ENCODE results near the gene C17orf75.
"Not testable (repeated sequence)": the region's sequence is repeated elsewhere in the genome, so short reads cannot be mapped to it uniquely, and the experiment has no call there.

The C17orf75 gene

GRCh38 chr17:32345951-32346600, 4.1 kb upstream of the C17orf75 start:
- DNase-seq (ENCODE audit: low read depth in 2 of 2), result no peak

- DNase-seq (ENCODE audit: low read depth in 2 of 2), result no peak
These were observed 791 bp upstream of the C17orf75 start for GRCh38 chr17:32342603-32343325.

- DNase-seq (ENCODE audit: low read depth in 2 of 2), result no peak
These were observed 674 bp downstream of the C17orf75 start for GRCh38 chr17:32341141-32341856.

GRCh38 chr17:32335687-32336086, 6.3 kb downstream of the C17orf75 start:
- no peak for DNase-seq (ENCODE audit: low read depth in 2 of 2)

- no peak for DNase-seq (ENCODE audit: low read depth in 2 of 2)
These were observed 6.9 kb downstream of the C17orf75 start for GRCh38 chr17:32335046-32335445.

GRCh38 chr17:32333187-32333586, 8.8 kb downstream of the C17orf75 start:
- no peak for DNase-seq (ENCODE audit: low read depth in 2 of 2)

- no peak for DNase-seq (ENCODE audit: low read depth in 2 of 2)
These were observed 10.5 kb downstream of the C17orf75 start for GRCh38 chr17:32331243-32332040.

GRCh38 chr17:32330147-32330546, 11.8 kb downstream of the C17orf75 start:
- no peak for DNase-seq (ENCODE audit: low read depth in 2 of 2)

- DNase-seq (ENCODE audit: low read depth in 2 of 2), result no peak
These were observed 14.1 kb downstream of the C17orf75 start for GRCh38 chr17:32327911-32328310.

GRCh38 chr17:32323811-32324491, 18.0 kb downstream of the C17orf75 start:
- no peak for DNase-seq (ENCODE audit: low read depth in 2 of 2)

- no peak for DNase-seq (ENCODE audit: low read depth in 2 of 2)
These were observed 18.9 kb downstream of the C17orf75 start for GRCh38 chr17:32323046-32323445.

- DNase-seq (ENCODE audit: low read depth in 2 of 2), result no peak
These were observed 21.1 kb downstream of the C17orf75 start for GRCh38 chr17:32320847-32321246.

GRCh38 chr17:32320080-32320479, 21.9 kb downstream of the C17orf75 start:
- DNase-seq (ENCODE audit: low read depth in 2 of 2), result not testable (repeated sequence)

- peak; percentile 51 to 61 for DNase-seq (ENCODE audit: low read depth in 2 of 2)
These were observed 22.4 kb downstream of the C17orf75 start for GRCh38 chr17:32319548-32319905.

GRCh38 chr17:32318071-32318470, 23.9 kb downstream of the C17orf75 start:
- DNase-seq (ENCODE audit: low read depth in 2 of 2), result no peak

- DNase-seq (ENCODE audit: low read depth in 2 of 2), result no peak
These were observed 24.6 kb downstream of the C17orf75 start for GRCh38 chr17:32317353-32317752.

- not testable (repeated sequence) for DNase-seq (ENCODE audit: low read depth in 2 of 2)
These were observed 25.3 kb downstream of the C17orf75 start for GRCh38 chr17:32316653-32317052.

- DNase-seq (ENCODE audit: low read depth in 2 of 2), result no peak
These were observed 26.8 kb downstream of the C17orf75 start for GRCh38 chr17:32315171-32315570.

- no peak for DNase-seq (ENCODE audit: low read depth in 2 of 2)
These were observed 27.3 kb downstream of the C17orf75 start for GRCh38 chr17:32314636-32315035.

- DNase-seq (ENCODE audit: low read depth in 2 of 2), result no peak
These were observed 30.9 kb downstream of the C17orf75 start for GRCh38 chr17:32311028-32311536.

- no peak for DNase-seq (ENCODE audit: low read depth in 2 of 2)
These were observed 34.3 kb downstream of the C17orf75 start for GRCh38 chr17:32307658-32308057.

Data from stimulated activated CD8-positive, alpha-beta memory T cell treated with anti-CD3 and anti-CD28 coated beads, Interleukin-7, amount 100 ng/mL, for 1 hour (primary cell).